DOHH2 (cell line): ENCODE measurements around the gene HNRNPAB.

Experiments
- H3F3A ChIP-seq: fragments of 200-600 bp; sonication (generic), shearing (Covaris generic); 2 replicates; pipeline ENCODE4 v1.6.0; 2016; ENCODE audit warnings: antibody characterized with exemption, mild to moderate bottlenecking; ENCODE audit not compliant: control insufficient read depth, insufficient read depth
- H3K27ac ChIP-seq: fragments of 200-600 bp; sonication (generic); 2 replicates; pipeline ENCODE4 v1.5.1; 2014; ENCODE audit warnings: low read depth, mild to moderate bottlenecking, low read length, moderate library complexity
- H3K27me3 ChIP-seq: fragments of 200-600 bp; sonication (generic); 2 replicates; pipeline ENCODE4 v1.6.1; 2014; ENCODE audit warnings: mild to moderate bottlenecking, low read length, mixed read lengths; ENCODE audit not compliant: control insufficient read depth
- H3K36me3 ChIP-seq: fragments of 200-600 bp; sonication (generic); 2 replicates; pipeline ENCODE4 v1.6.1; 2014; ENCODE audit warnings: mild to moderate bottlenecking, low read length, moderate library complexity, mixed read lengths; ENCODE audit not compliant: control insufficient read depth
- H3K4me1 ChIP-seq: fragments of 200-600 bp; sonication (generic); 2 replicates; pipeline ENCODE4 v1.6.1; 2014; ENCODE audit warnings: mild to moderate bottlenecking, low read length, mixed read lengths; ENCODE audit not compliant: control insufficient read depth
- H3K4me2 ChIP-seq: fragments of 200-600 bp; sonication (generic); 2 replicates; pipeline ENCODE4 v1.6.0; 2014; ENCODE audit warnings: mild to moderate bottlenecking, low read length, moderate library complexity
- H3K4me3 ChIP-seq: fragments of 200-600 bp; sonication (generic); 2 replicates; pipeline ENCODE4 v1.5.1; 2014; ENCODE audit warnings: mild to moderate bottlenecking, low read length, mixed read lengths
- H3K79me2 ChIP-seq: fragments of 200-600 bp; sonication (generic); 2 replicates; pipeline ENCODE4 v1.6.1; 2014; ENCODE audit warnings: mild to moderate bottlenecking, low read length, mixed read lengths; ENCODE audit not compliant: control insufficient read depth
- H3K9me2 ChIP-seq: fragments of 200-600 bp; sonication (generic); replicated peaks from 2 replicates; pipeline ENCODE4 v1.6.1; 2014; ENCODE audit warnings: mild to moderate bottlenecking, low read length, mixed read lengths; ENCODE audit not compliant: control insufficient read depth
- H3K9me3 ChIP-seq: fragments of 200-600 bp; sonication (generic); 2 replicates; pipeline ENCODE4 v1.6.1; 2014; ENCODE audit warnings: antibody characterized with exemption, low read length, mixed read lengths; ENCODE audit not compliant: control insufficient read depth, insufficient read depth
- H4K20me1 ChIP-seq: fragments of 200-600 bp; sonication (generic); 2 replicates; pipeline ENCODE4 v1.6.0; 2014; ENCODE audit warnings: low read depth, mild to moderate bottlenecking, antibody characterized with exemption, low read length, moderate library complexity; ENCODE audit not compliant: control insufficient read depth, insufficient read depth
- CTCF ChIP-seq: fragments of 200-600 bp; sonication (generic); IDR thresholded peaks from one replicate; pipeline ENCODE4 v1.5.1; 2014; ENCODE audit warnings: antibody characterized with exemption, mild to moderate bottlenecking, low read depth, low read length; ENCODE audit not compliant: poor library complexity, severe bottlenecking
- EZH2phosphoT487 ChIP-seq: fragments of 200-600 bp; sonication (generic); IDR thresholded peaks from 2 replicates; pipeline ENCODE4 v1.6.1; 2017; ENCODE audit warnings: borderline replicate concordance, mild to moderate bottlenecking, antibody characterized with exemption, low read length, moderate library complexity, mixed read lengths

The HNRNPAB gene

GRCh38 chr5:178240341-178240741, 36.0 kb downstream of the HNRNPAB start:
- peak overlapping the region; percentile 71 for H3K4me3 ChIP-seq
- peak overlapping the region; percentile 59 for H3K4me2 ChIP-seq

GRCh38 chr5:178240766-178241165, 36.4 kb downstream of the HNRNPAB start:
- H3K79me2 ChIP-seq, result no peaks in the 10 kb centered on the region
- peak overlapping the region; percentile 71 for H3K4me3 ChIP-seq
- H3K9me2 ChIP-seq, result no peaks in the 10 kb centered on the region
- TF ChIP-seq EZH2phosphoT487, result no peak
- TF ChIP-seq CTCF, result no peak
- H3K9me3 ChIP-seq, result no peaks in the 10 kb centered on the region
- H3K4me2 ChIP-seq, result peak overlapping the region; percentile 59
- peak overlapping the region; percentile 88 for H3K27ac ChIP-seq
- peaks cover 30% of the 10 kb centered on the region for H3F3A ChIP-seq
- H4K20me1 ChIP-seq, result no peaks in the 10 kb centered on the region
- peaks cover 64% of the 10 kb centered on the region for H3K4me1 ChIP-seq
- H3K36me3 ChIP-seq, result no peaks in the 10 kb centered on the region
- H3K27me3 ChIP-seq, result no peaks in the 10 kb centered on the region

More at GRCh38 chr5:178240341-178240741, 36.0 kb downstream of the HNRNPAB start:
- H3K9me3 ChIP-seq, result no peaks in the 10 kb centered on the region
- H3K9me2 ChIP-seq, result no peaks in the 10 kb centered on the region
- H3K27ac ChIP-seq, result peak overlapping the region; percentile 88
- no peaks in the 10 kb centered on the region for H3K27me3 ChIP-seq
- H3F3A ChIP-seq, result peaks cover 30% of the 10 kb centered on the region
- H3K79me2 ChIP-seq, result no peaks in the 10 kb centered on the region
- no peaks in the 10 kb centered on the region for H4K20me1 ChIP-seq
- peaks cover 63% of the 10 kb centered on the region for H3K4me1 ChIP-seq
- H3K36me3 ChIP-seq, result no peaks in the 10 kb centered on the region
- TF ChIP-seq EZH2phosphoT487 (no peak), CTCF (no peak)

- Histone ChIP-seq H3K79me2 (no peaks in the 10 kb centered on the region), H3K4me1 (peaks cover 69% of the 10 kb centered on the region), H3K27ac (peak overlapping the region; percentile 88), H3K4me3 (peak overlapping the region; percentile 71), H4K20me1 (no peaks in the 10 kb centered on the region), H3K9me2 (no peaks in the 10 kb centered on the region), H3K27me3 (no peaks in the 10 kb centered on the region), H3K9me3 (no peaks in the 10 kb centered on the region), H3F3A (peaks cover 30% of the 10 kb centered on the region), H3K4me2 (peak overlapping the region; percentile 59), H3K36me3 (no peaks in the 10 kb centered on the region)
- no peak for TF ChIP-seq EZH2phosphoT487
- TF ChIP-seq CTCF, result no peak
Measured at GRCh38 chr5:178241231-178241663, 36.9 kb downstream of the HNRNPAB start.
